GM21390 (cell line): ENCODE results near the gene CDC42EP2.
A peak's percentile ranks its signal among the peaks of the same experiment; 100 is the strongest.

Experiments used
- ATAC-seq: cut with Tn5 transposase; IDR thresholded peaks from one replicate; pipeline ENCODE4 v1.9.1; 2021; ENCODE audit not compliant: unreplicated experiment

CDC42EP2 gene

DNA sequence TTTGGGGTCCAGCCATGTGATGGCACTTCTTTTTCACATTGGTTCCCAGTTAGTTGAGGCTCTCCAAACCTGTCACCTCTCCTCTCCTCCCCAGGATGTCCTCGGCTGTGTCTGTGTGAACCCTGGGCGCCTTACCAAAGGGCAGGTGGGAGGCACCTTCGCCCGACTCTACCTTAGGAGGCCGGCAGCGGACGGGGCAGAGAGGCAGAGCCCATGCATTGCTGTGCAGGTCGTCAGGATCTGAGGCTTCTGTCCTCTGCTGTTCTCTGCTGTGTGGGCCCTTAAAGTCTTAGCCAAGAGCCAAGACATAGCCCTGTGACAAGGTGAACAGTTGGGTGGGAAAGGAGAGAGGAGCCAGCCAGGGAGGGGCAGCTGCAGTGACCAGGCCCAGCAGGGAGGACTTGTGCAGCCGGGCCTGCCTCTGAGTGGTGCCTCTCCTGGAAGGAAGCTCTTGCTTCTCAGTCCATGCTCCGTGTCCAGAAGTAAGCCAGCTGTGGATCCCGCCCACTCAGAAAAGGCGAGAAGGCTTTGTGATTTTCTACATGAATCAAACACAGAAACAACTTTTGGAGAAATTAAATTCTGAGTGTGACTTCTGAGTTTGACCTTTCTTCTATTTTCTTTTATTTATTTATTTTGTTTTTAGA, 17.5 kb upstream of the CDC42EP2 start:
- no peak for ATAC-seq

DNA sequence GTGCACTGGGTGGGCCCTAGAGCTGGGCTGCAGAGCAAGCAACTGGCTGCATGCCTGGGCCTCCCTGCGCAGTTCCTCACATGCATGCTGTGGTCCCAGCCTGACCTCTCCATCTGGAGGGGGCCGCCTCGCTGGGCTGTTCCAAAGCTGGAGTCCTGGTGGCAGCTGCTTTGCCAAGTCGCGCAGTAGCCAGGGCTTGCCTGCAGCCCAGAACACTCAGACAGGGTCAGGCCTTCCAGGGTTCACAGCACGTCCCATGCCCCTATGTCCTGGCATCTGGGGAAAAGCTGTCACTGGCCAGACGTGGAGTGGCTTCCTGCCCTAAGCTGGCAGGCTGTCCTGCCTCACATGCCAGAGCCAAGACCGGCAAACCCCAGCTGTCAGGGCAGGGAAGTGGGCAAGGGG, 16.5 kb upstream of the CDC42EP2 start:
- no peak for ATAC-seq

DNA sequence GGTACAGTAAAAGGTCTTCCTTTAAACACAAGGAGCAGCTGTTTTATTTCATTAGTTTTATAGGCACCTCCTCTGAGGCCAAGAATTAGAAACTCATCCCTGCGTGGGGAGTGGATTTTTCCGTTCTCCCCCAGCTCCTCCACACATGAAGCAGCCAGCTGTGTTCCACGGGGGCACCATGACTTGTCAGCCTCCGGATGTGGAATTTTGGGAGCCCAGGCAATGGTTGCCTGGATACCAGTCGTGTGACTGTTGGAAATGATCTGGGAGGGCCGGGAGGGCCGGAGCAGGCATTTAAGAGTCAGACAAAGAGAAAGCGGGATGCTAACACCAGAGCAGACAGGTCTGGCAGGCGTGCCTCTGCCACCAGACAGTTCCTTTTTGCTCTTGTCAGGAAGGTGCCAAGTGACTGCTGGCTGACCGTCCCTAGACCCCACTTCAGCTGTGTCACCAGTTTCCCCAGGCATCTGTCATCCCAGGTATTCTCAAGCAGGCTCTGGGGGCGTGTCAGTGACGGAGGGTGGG, 15.9 kb upstream of the CDC42EP2 start:
- ATAC-seq: no peak

DNA sequence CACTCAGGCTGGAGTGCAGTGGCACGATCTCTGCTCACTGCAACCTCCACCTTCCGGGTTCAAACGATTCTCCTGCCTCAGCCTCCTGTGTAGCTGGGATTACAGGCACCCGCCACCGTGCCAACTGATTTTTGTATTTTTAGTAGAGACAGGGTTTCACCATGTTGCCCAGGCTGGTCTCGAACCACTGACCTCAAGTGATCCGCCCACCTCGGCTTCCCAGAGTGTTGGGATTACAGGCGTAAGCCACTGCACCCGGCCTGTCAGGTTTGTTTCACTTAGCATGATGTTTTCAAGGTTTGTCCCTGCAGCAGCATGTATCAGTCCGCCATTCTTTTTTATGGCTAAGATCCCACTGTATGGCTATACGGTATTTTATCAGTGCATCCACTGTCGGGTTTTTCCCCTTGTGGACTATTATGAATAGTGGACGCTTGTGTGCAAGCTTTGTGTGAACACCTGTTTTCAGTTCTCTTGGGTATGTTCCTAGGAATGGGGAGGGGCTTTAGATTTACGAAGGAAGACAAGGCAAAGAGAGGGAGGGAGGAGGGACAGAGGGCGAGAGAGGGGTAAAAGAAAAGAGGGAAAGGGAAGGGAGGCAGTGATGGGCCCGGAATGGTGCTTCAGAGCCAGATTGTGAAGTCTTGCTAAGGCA, 13.9 kb upstream of the CDC42EP2 start:
- no peak for ATAC-seq

DNA sequence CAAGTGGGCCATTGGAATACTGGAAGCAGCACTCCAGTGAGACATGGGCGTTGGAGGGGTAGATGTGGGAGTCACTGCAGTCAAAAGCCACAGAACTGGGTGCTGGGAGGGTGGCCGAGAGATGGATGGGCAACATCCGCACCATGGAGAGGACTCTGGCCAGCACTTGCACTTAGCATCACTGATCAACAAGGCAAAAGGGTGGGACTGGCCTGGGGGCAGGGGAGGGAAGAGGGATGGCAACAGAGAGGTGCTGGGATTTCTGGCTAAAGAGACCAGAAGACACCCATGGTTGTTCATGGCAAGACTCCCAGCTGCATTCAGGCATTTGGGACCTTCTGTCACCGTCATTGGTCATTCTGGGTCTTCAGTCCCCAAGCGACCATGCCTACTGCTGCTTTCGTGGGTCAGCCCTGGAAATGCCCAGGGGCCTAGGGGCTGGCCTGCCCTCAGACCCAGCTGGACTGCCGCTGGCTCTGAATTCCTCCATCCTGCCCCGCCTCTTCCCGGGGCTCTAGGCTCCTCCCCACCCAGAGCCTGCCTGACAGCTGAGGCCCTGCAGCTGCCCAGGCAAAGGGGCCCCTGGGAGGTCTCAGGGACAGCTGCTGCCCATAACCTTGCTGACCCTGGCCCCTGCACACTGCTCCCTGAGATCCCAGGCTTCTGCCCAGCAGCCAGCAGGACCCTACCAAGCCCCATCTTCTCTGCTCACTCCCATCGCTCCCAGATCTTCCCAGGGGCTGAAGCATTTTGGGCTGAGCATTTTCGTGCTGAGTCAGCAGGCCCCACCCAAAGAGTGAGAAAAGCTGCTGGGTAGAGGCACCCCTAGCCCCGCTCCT, 13.0 kb upstream of the CDC42EP2 start:
- ATAC-seq: no peak

DNA sequence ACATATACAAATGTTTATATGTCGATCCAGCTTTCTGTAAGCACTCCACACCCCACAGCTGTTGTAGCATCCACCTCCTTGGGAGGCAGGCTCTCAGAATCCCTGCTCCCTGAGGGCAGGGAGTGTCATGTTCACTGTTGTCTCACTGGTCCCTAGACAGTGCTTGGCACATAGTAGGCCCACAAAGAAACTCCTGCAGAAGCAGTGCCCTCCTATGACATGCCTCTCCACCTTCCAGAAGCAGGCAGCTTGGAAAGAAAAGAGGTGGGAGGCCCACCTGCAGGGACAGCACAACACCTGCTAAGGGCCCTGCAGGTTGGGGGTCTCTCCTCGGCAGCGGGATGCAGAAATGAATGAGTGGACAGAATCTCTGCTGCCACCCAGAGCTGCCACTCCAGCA, 11.1 kb upstream of the CDC42EP2 start:
- ATAC-seq: no peak

DNA sequence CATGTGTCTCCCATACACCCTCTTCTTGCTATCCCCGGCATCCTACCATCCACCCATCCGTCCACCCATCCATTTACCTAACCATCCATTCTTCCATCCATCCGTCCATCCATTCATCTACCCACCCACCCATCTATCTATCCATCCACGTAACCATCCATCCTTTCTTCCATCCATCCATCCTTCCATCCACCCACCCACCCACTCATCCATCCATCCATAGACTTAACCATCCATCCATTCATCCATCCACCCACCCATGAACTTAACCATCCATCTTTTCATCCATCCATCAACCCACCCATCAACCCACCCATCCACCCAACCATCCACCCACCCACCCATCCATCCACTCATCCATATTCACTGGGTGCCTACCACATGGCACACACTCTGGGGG, 10.6 kb upstream of the CDC42EP2 start:
- ATAC-seq: no peak

DNA sequence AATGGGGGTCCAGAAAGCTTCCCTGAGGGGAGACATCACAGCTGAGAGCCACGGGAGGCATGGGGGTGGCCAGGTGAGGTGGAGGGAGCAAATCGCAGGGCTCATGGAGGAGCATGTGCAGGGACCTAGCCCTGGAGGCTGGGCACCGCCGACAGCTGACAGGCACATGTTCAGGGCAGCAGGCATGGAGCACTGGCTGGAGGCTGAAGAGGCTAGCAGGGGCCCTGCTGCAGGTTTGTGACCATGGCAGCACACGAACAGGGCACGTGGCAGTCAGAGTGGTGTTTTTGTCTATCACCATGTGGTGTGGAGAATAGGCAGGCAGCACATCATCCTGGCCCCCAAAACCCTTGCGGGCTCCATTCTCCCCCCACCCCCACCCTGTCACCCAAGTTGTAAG, 10.1 kb upstream of the CDC42EP2 start:
- ATAC-seq: no peak

DNA sequence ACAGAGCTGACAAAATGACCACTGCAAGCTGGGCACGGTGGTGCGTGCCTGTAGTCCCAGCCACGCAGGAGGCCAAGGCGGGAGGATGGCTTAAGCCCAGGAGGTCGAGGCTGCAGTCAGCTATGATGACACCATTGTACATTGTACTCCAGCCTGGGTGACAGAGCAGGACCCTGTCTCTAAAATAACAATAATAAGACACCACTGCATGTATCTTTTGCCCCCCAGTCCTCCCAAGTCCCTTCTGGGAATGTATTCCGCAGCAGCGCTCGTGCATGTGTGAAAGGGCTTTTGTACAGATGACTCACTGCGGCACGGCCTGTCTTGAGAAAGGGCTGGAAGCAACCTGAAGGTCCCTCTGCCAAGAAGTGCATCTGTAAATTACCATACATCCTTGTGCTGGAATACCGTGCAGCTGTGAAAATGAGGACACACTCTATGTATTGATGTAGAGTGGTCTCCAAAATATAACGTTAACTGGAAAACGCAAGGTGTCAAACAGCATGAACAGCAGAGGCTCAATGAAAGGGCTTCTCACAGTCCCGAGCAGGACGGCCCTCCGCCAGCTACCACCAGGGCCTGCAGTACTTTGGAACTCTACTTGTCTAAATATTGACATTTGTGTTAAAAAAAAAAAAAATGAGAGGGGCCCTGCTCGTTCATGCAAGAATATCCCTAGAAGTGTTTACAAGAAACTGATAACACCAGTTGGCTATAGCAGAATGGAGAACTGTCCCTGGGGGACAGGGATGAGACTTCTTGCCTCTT, 9.0 kb upstream of the CDC42EP2 start:
- ATAC-seq: no peak

DNA sequence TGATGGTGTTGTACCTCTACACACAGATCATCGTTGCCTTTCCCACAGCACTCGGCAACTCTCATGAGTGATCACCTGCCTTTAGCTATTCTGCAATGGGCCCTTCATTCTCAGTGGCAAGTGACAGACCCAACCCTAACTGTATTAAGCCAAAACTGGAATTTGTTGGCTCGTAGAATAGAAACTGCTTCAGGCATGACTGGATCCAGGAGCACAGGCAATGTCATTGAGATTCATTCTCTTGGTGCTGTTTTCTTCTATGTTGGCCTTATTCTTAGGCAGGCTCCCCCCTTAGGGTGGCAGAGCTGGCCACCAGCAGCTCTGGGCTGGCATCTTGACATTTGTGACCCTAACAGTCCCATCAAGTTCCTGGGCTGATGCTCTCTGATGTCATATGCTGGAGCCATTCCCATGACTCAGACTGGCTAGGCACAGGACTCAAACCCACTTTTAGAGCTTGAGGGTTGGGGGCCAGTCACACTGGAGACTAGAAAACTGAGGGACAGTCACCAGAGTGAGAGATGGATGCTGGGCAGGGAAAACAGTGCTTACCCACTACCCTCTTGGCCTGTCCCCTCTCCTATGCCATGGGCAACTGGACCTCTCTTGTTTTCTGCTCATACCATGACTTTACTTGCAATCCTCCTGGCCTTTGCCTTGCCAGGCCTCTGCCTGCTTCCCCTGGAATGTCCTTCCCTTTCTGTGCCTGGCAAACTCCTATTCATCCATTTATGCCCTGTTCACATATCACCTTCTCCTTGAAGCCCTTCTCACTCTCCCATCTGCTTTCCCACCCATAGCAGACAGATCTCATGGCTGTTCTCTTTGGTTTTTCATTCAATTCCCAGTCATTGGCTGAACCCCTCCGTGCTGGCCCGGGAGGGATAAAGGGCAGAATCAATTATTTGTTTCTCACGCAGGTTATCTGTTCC, 7.1 kb upstream of the CDC42EP2 start:
- ATAC-seq: no peak

DNA sequence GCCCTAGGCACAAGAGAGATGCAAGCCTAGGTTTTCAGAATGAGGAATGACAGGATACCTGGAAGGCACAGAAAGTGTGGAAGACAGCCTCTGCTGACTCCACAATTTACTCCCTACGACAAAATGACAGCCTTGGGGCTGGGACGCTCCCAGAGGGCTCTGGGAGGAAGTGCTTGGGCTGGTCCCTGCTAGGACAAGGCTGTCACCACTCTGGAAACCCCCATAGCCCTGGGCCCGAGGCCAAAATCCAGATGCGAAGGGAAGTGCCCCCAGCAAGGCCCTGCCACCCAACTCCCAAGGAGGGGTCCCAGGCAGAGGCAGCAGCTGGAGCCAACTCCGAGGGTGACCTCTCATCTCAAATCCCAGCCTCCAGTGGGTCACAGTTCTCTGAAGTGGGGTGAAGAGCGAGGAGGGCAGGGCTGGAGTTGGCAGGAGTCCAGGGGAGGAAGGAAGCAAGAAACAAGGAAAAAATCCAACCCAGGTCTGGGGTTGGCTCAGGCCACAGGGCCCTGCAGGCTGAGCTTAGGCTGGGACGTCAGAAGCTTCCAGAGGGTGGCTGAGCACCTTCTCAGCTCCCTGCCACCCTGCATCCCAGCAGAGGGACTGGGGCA, 6.3 kb upstream of the CDC42EP2 start:
- no peak for ATAC-seq

DNA sequence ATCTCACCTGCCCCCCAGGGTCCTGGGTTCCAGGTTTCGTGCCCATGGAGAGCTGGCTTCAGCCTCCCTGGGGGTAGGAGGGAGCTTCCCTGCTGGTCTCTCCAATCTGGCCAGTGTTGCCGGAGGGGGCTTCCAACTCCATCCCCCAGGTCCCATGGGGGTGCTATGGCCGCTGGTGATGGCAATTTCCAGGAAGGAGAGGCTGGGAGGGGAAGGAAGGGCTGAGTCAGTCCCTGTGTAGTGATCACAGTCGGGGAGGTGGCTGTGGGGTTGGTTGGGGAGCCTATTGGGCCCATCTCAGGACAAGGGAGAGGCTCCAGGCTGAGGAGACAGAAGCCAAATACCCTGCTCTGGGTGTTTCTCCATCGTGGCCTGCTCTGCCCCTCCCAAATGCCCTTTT, 5.7 kb upstream of the CDC42EP2 start:
- ATAC-seq: no peak

DNA sequence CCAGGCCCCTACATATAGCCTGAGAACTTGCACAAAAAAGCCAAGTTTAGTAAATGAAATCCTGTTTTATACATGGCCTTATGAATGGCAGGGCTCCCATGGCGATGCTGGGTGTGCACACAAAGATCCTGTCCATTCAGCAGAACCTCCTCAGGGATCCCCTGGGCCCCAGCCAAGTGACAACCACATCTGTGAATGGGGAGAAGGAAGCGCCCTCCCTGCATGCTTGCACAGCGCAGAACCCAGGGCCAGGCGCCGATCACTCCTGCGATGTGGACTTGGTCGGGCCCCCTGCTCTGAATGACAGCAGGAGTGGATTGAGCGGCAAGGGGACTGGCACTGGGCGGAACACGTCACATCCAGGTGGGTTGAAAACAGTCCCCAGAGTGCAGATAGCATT, 4.5 kb upstream of the CDC42EP2 start:
- ATAC-seq: no peak

DNA sequence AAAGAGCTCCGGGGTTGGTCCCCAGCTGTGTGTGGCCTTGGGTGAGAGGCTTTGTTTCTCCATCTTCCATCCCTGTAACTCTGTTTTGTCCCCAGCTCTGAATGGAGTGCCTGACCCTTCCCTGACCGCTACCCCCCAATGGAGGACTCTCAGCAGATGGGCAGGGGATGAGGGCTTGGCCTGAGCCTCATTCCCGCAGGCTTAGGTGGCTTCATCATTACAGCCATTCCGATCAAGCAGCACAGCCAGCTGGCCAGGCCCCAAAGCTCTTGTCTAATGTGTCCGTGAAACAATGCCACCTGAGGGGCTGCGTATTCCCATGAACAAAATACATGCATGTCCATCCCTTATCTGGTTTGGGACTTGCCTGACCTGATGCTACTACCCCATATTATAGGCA, 3.9 kb upstream of the CDC42EP2 start:
- no peak for ATAC-seq

DNA sequence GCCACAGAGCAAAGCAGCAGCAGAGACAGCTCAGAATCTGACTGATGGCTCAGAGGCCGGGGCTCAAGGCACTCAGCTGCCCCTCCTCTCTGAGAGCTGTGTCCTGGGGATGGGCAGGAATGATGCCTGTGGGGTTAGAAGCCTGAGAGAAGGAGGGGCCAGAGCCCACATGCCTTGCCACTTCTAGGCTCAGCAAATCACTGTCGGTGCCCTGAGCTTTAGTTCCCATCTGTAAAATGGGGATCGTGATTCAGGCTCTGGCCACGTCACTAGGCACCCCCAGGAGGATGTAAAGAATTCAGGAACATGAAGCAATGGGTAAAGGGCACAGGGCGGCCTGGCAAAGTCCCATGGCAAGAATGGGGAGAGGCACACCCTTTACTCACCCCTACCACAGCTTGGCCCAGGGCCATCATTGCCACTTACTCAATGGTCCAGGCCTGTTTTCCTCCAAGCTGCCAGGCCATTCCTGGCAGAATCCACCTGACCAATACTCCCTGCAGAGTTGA, 3.4 kb upstream of the CDC42EP2 start:
- ATAC-seq: no peak

DNA sequence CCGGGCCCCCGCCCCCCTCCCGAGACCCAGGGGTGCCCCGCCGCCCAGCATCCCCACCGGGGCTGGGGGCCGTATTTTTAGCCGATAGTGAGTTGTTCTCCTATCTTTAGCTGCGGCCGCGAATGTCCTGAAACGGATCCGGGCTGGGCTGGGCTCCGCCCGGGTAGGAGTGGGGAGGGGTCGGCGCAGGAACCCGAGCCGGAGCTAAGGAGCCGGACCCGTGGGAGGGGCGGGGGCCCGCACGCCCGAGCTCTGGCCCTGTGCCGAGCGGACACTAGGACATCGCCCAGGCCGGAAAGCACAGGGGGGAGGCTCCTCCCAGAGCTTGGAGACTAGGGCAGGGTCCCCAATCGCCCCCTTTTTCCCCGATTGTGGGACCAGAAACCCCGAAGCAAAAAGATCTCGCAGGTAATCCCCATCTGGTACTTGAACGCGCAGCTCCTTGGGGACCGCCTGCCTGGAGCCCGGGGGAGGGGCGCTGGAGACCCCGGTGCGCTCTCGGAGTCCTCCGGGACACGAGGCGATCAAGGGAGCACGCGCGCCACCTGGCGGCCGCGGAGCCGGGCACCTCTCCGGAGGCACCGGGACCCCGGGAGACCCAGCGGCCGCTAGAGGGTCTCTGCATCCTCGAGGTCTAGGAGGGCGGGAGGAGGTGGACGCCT, 669 bp downstream of the CDC42EP2 start:
- ATAC-seq: peak; percentile 46

DNA sequence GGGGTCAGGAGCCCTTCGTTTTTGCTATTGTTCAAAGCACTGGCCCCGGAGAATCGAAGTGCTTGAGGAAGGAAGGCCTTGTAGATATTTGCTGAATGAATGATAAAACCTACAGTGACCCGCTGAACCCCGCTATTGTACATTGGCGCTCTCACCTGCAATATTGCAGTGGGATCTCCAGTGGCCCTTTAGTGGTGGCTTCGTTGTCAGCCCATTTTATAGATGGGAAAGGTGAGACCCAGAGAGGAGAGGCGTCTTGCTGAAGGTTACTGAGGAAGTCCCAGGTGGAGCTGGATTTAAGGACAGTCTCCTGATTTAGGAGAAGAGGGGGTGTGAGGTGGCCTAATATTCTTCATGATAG, 1.2 kb downstream of the CDC42EP2 start:
- no peak for ATAC-seq

DNA sequence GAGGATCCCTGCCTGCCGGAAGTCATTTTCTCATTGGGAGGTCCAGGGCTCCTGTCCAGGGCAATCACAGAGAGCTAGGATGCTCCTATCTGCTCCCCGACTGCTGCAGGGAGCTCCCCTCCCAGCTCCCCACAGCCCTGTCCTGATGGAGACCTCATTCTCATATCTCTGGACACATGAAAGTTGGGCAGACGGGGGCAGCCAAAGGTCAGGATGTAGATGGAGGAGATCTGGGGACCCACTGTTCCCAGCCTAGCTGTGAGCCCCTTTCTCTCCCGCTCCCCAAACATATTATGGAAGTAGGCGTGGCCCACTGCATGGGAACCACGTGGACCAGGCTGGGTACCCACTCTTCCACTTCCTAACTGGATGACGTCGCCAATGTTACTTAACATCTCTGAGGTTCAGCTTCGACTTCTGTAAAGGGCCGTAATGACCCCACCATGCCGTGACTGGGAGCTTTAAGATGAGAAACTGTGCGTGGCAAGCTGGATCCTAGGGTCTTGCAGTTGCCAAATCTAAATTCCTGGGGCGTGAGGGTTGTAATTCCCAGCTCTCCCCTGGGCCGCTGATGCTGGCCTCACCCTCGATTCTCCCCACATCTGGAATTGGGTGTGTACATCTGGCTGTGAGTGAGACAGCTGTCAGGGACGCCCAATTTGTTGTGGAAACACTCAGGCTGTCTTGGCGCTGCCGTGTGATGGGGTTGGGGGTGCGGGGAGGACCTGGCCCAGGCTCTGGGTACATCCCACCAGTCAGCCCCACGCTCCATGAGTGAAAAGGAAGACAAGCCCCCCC, 1.8 kb downstream of the CDC42EP2 start:
- ATAC-seq: no peak
